GM18499 (cell line): ENCODE measurements around the gene RRH.
"Not testable (repeated sequence)": the region's sequence is repeated elsewhere in the genome, so short reads cannot be mapped to it uniquely, and the experiment has no call there.

ENCODE experiments used
- ATAC-seq: cut with Tn5 transposase; IDR thresholded peaks from one replicate; pipeline ENCODE4 v1.9.1; 2021; ENCODE audit warnings: moderate number of reproducible peaks; ENCODE audit not compliant: insufficient read depth, unreplicated experiment

The RRH gene, protein sequence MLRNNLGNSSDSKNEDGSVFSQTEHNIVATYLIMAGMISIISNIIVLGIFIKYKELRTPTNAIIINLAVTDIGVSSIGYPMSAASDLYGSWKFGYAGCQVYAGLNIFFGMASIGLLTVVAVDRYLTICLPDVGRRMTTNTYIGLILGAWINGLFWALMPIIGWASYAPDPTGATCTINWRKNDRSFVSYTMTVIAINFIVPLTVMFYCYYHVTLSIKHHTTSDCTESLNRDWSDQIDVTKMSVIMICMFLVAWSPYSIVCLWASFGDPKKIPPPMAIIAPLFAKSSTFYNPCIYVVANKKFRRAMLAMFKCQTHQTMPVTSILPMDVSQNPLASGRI

GRCh38 chr4:109827672-109828071, at the start of gene RRH:
TSS of gene RRH (plus strand) at chr4:109827972. CDS start at chr4:109828028, 56 bp downstream.
- ATAC-seq: no peak

DNA sequence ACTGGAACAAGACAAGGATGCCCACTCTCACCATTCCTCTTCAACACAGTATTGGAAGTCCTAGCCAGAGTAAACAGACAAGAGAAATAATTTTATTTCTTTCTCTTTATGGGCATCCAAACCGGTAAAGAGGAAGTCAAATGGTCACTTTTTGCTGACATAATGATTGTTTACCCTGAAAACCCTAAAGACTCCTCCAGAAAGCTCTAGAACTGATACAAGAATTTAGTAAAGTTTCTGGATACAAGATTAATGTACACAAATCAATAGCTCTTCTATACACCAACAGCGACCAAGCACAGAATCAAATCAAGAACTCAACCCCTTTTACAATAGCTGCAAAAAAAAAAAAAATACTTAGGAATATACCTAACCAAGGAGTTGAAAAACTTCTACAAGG, 45.7 kb upstream of the RRH start:
- not testable (repeated sequence) for ATAC-seq

DNA sequence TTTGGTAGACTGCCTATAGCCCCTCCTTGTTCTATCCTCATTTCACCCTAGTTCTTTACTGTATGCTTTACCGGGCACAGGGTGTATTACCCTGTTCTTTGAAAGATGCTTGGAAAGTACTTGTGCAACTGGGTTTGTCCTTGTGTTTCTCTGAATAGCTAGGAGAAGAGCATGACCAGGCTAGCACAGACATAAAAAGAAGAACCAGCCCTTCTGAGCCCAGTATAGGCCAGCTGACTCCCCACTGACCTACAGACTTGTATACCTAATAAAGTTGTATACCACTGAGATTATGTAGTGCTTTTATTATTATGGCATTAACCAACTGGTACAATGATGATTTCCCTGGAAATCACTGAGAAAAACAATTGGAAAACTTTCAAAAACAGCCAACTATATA, 40.9 kb upstream of the RRH start:
- ATAC-seq: no peak

- ATAC-seq: no peak
Measured at GRCh38 chr4:109787807-109788206, 40.0 kb upstream of the RRH start.

- no peak for ATAC-seq
Measured at GRCh38 chr4:109795059-109795458, 32.7 kb upstream of the RRH start.

DNA sequence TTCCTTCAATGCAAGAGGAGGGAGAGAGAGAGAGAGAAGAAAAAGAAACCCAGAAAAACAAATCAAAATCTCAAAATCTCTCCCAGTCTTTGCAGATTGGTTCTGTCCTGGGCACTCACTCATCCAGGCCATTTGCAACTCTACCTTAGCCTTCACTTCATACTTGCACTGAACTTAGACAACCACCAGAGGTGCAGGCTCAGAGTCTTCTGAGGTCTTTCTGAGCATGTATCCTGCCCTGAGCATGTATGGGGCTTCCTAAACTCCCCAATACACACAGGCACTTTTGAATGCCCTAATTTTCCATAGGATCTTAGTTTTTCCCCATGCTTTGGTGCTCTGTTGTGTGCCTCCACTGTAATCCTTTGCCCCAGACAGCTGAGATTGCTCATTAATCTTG, 28.9 kb upstream of the RRH start:
- ATAC-seq: no peak

DNA sequence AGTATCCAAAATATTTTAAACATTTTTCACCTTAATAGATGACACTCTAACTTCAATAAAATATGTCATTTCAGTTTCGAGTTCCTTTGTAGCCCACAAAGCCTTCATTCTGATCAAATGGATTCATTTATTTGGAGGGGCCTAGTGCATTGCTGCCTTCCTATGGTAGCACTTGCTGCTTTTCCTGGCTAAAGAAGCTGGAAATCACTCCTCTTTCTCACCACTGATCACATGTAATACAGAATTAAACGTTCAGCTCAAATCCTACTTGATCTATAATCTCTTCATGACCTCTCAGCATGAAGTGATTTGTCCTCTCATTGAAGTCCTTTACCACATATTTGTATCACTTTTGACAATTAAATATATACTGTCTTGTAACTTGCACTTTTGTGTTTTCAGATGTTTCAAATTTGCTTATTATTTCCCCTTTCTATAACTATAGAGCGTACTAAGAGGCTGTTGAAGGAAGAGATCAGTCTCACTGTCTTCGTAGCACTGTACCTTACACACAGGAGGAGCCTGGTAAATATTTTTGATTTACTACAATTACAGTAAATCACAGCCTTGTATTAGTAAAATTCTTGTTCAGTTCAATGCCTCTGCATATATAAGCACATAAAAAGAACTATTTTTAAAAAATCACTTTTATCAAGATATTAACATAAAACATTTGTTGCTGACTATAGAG, 26.5 kb upstream of the RRH start:
- ATAC-seq: no peak

DNA sequence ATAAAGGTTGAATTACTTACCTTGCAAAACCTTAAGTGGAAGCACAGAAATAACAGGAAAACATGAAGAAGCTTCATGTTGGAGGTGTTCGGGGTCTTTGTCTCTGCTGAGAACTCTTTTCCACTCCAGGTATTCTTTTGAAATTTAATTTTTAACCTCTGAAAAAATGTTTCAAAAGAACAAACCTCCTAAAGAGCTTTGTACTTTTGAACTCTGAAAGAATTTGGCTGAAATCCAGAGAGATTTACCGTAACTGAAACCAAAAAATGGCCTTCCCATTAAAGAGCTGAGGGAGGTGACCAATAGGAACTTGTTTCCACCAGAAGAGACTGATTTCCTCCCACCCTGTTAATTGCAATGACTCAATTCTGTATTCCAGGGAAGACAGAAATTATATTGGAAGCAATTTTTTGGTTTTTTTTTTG, 25.9 kb upstream of the RRH start, which contains the start of gene CFI:
Gene CFI (minus strand): TSS at position 105 of the 425 bp plus-strand sequence. CDS start 28 bp downstream, at position 77.
- ATAC-seq: no peak

GRCh38 chr4:109803924-109804571, 23.7 kb upstream of the RRH start:
- ATAC-seq: no peak

- no peak for ATAC-seq
Measured at GRCh38 chr4:109809655-109810054, 18.1 kb upstream of the RRH start.

DNA sequence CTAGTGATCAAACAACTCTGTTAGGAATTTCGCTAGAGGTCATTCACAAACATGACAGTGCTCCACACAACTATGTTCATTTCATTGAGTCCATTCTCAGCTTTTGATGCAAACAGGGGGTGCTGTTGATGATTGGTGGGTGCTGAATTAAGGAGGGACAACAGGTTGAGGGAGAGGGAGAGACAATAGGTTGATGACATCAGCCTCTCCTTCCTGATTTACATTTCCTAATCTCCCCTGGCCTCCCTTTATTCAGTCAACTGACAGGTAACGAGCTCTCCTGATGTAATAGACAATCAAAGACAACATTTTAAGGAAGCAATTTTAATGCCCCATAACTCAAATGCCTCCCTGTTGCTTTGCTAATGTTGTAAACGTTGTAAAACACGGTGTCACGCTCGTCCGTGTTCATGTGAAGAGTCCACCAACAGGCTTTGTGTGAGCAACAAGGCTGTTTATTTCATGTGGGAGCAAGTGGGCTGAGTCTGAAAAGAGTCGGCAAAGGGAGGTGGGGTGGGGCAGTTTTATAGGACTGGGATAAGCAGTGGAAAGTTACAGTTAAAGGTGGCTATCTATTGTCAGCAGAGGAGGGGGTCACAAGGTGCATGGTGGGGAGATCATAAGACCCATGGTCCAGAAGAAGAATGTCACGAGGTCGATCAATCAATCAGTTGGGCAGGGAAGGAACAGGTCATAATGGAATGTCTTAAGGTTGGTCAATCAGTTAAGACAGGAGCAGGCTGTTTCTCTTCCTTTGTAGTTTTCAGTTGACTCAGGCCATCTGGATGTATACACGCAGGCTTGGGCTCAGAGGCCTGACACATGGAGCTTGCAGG, 17.0 kb upstream of the RRH start:
- no peak for ATAC-seq

DNA sequence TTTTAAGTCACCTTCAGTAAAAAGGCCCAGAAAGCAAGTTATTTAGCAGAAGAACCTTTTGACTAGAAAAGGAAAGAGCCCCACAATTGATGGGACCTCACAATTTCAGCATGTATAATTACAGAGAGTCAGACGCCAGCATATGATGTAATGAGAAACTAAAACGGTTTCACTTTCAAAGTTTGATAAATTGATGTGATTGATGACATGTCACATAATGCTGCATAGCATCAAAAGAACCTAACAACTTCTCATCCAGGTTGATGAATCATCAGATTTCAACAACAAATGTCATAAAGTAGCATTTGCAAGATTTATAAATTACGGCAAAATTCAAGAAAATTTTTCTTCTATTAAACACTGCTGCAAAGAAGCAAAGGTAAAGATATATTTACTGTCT, 16.1 kb upstream of the RRH start:
- no peak for ATAC-seq

DNA sequence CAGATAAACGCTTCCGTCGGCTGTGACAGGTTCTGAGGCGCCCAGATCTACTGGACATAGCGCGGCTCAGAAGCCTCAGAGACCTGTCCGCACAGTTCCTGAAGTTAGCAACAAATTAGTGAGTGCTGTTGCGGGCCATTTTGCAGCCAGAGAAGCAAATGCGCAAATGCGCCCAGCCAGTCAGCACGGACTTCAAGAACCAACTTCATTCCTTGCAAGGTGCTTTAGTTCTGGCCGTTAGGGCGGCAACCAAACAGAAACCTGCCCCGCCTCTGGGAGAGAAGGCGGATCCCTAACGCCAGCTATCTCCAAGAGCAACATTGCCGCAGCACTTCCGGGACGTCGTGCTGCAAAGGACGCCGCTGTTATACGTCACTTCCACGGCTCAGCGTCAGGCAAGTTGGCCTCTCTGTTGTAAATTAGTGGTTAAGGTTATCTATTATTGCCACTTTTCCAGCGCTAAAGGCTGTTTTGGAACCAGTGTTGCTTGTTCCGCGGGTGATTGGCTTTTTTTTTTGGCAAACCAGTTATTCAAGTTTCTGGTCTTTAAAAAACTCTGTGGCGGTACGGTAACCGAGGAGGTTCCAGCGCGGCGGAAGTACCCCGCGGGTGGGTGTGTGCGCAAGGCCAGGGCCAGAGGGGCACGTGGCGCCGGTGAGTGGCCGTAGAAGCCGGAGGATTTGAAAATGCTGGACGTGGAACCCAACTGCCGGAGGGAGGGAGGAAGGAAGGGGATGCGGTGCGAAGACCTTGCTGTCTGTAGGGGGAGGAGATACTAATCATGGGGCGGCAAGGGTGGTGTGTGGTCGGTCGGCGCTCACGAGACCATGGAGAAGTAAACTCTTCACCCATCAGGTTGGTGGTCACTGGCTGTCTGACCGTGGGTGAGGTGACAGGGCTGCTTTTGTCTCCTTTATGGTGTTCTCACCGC, 12.4 kb upstream of the RRH start, which contains the start of gene GAR1:
Gene GAR1 (plus strand): TSS at position 612 of the 931 bp plus-strand sequence. CDS start 403 bp downstream, outside the sequence.
- peak; percentile 94 for ATAC-seq

DNA sequence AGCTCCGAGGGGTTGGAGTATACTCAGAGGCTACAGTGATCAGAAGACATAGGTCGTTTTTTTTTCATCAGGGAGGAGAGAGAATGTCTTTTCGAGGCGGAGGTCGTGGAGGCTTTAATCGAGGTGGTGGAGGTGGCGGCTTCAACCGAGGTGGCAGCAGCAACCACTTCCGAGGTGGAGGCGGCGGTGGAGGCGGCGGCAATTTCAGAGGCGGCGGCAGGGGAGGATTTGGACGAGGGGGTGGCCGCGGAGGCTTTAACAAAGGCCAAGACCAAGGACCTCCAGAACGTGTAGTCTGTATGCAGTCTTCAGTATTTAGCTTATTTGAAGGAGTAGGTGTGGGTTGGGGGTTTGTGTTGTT, 11.7 kb upstream of the RRH start:
- ATAC-seq: no peak

GRCh38 chr4:109816894-109817293, 10.9 kb upstream of the RRH start:
- ATAC-seq: no peak

DNA sequence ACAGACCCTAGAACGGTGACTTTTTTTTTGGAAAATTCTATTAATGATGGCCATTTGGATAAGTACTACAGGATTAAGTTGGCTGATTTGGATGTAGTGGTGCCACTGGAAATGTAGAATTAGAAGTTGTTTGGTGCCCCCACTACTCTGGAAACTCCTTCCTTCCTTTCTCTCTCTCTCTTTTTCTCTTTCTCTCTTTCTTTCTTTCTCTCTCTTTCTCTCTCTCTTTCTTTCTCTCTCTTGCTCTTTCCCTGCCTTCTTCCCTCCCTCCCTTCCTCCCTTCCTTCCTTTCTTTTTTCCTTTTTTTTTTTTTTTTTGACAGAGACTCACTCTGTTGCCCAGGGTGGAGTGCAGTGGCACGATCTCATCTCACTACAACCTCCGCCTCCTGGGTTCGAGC, 9.5 kb upstream of the RRH start:
- no peak for ATAC-seq

DNA sequence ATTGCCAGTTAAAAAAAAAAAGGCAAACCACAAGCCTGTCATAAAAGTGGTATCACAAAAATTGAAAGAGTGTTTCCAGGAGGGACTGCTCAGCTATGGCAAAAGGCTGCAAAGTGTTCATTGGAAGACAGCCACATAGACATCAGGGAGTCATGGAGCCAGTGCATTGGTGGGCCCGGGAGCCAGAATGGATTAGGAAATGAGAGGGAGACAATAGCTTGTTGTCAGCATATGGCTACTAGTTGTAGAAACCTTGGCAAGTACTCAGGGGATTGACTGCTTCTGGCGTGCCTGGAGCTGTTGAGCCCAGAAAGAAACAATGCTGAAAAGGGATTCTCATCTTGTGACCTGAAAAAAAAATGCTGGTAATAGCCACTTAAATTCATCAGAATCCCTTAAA, 7.2 kb upstream of the RRH start:
- ATAC-seq: no peak

GRCh38 chr4:109821185-109821584, 6.6 kb upstream of the RRH start:
- ATAC-seq: no peak

DNA sequence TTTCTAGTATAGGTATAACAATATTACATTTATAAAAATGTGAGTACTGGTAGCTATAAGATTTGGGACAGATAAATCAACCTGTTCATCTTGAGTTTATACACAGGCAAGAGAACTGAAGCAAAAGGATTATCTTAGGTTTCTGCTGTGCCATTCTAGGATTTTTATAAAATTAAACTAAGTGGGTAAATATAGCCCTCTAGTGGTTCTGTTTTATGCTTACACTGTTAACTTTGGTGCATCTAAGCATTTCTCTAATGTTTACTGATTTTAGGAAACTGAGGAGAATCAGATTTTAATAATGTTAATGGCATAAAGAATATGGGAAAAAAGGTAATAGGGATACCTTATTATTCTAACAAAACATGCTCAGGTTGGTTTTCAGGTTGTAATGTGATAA, 1.1 kb upstream of the RRH start:
- no peak for ATAC-seq
